BJ (cell line): ENCODE measurements around the gene LAMA1. TPM values are rescaled to one million over a fixed set of nuclear protein-coding genes. Genes with fewer than 3 reads are reported as not detected.

Experiments
- CTCF ChIA-PET: fragments of 350-600 bp; formaldehyde crosslinking; extraction: SDS; loops from one replicate; lab custom pipeline; 2021; ENCODE audit warnings: antibody characterized with exemption, inconsistent platforms; lab: Yijun Ruan, JAX
- POLR2A ChIA-PET: fragments of 300-600 bp; sonication (Branson Sonifier 250); formaldehyde crosslinking; extraction: SDS; loops from one replicate; lab custom pipeline; 2021; ENCODE audit warnings: antibody characterized with exemption; lab: Charles Lee
- DNase-seq: peaks from one replicate; pipeline ENCODE4 v3.0.0-alpha.2; 2011; ENCODE audit warnings: low read depth
- H3K27me3 ChIP-seq: 2 replicates; pipeline ENCODE4 v1.6.0; 2011; ENCODE audit warnings: low read length; ENCODE audit not compliant: control insufficient read depth, insufficient read depth
- H3K36me3 ChIP-seq: 2 replicates; pipeline ENCODE4 v1.5.1; 2011; ENCODE audit warnings: low read length; ENCODE audit not compliant: control insufficient read depth, insufficient read depth
- H3K4me3 ChIP-seq: 2 replicates; pipeline ENCODE4 v1.5.1; 2011; ENCODE audit warnings: low read depth, mild to moderate bottlenecking, control low read depth, low read length
- polyA plus RNA-seq: library from polyadenylated mRNA; depleted of rRNA; stranded (reverse); fragments of >200 nt; gene quantifications from 2 replicates; pipeline ENCODE4 v1.2.3, GENCODE V29; 2011
- TF ChIP-seq, protein P1 (sequence below): IDR thresholded peaks from 2 replicates; pipeline ENCODE4 v1.5.1; 2011; ENCODE audit warnings: low read depth, mild to moderate bottlenecking, control low read depth, inconsistent platforms, low read length, moderate library complexity; ENCODE audit not compliant: insufficient read depth

Gene LAMA1
- polyA plus RNA-seq, 1 experiment = 3.4 TPM

DNA sequence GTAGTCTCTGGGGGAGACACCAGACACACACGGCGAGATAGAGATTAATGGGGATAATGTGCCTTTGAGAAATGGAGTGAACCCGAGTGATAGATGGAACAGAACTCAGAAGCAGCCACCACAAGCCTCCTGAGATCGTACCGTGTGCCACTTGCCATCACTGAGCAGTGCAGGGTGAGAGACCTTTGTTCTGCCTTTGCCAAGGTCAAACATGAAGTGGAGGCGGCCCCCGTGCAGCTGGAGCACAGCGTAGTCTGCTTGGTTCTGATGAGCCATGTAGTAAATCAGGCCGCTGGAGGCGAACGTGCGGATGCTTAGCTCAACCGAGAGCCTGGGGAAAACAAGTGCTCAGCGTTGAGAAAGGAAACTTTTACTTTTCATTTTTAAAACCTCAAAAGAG, 167.0 kb downstream of the LAMA1 start:
- DNase-seq = no peak
- ChIA-PET CTCF (no interaction called here), POLR2A (no interaction called here)
- TF ChIP-seq, protein P1, sequence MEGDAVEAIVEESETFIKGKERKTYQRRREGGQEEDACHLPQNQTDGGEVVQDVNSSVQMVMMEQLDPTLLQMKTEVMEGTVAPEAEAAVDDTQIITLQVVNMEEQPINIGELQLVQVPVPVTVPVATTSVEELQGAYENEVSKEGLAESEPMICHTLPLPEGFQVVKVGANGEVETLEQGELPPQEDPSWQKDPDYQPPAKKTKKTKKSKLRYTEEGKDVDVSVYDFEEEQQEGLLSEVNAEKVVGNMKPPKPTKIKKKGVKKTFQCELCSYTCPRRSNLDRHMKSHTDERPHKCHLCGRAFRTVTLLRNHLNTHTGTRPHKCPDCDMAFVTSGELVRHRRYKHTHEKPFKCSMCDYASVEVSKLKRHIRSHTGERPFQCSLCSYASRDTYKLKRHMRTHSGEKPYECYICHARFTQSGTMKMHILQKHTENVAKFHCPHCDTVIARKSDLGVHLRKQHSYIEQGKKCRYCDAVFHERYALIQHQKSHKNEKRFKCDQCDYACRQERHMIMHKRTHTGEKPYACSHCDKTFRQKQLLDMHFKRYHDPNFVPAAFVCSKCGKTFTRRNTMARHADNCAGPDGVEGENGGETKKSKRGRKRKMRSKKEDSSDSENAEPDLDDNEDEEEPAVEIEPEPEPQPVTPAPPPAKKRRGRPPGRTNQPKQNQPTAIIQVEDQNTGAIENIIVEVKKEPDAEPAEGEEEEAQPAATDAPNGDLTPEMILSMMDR = no peak
- Histone ChIP-seq H3K36me3 (no peaks in the 10 kb centered on the region), H3K4me3 (no peak overlapping the region), H3K27me3 (no peaks in the 10 kb centered on the region)

DNA sequence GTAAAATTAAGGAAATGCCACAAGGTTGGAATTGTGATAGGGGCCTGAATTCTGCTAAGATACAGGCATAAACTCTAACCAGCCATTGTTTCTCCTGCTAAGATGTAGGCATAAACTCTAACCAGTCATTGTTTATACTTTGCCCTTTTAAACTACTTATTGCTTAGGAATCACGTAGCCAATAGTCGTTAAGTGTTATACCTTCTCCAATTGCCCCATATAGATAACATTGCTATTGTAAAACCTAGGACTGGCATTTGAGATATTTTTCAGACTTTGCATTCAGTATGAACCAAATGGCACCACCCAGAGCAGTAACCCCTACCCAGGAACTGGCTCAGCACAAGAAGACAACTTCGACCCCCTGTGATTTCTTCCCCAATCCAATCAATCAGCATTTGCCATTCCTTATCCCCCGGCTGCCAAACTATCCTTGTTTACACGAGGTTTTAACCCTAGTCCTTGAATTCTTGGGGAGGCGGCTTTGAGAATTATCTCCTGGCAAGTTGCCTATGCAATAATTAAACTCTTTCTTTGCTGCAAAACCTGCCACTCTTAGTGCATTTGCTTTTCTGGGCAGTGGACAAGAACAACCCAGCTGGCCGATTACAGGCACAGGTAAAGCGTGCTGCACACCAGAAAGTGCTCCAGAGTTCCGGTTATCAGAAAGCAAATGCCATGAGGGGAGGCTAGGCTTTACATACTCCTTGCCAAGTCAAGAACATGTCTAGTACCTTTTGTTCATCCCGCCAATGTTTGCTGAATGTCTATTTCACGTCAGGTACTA, 167.6 kb downstream of the LAMA1 start:
- ChIA-PET POLR2A (no interaction called here), CTCF (no interaction called here)
- TF ChIP-seq, protein P1 = no peak
- H3K27me3 ChIP-seq = no peaks in the 10 kb centered on the region
- H3K4me3 ChIP-seq = no peak overlapping the region
- no peaks in the 10 kb centered on the region for H3K36me3 ChIP-seq
- no peak for DNase-seq

DNA sequence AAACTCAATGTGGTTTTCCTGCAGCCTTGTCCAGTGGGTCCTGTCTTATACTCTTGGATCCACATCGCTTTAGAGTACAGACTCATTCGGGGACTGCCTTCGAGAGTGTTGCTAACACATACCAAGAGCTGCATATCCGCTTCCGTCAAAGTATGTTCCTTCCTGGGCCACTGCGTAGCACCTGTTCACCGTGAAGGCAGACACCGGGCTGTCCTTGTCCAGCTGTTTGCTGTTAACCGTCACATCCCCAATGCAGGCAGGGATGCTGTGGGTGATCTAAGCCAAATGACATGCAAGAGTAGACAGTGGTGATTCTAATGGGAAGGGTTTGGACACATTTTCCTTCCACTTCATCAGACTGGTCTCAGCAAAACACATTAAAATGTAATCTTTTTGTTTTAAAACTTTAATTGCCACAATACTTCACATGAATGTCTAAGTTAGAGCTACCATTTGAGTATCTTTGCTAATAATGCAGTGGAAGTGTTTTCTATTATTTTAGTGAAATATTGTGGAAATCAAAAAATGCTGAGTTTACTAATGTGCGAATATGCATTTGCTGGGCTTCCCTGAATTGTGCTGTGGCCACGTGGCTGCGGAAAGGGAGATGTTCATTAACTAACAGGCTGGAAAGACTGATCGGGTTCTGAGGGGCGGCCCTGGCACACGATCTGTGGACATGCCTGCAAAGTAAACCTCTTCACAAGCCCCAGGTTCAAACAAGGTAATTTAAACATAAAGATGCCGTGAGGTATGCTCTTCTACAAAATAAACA, 169.1 kb downstream of the LAMA1 start:
- ChIA-PET CTCF (interaction anchor here (1.4 kb wide), 1 partner anchor 27 kb away, joined by 5 read pairs; no protein-coding TSS in a partner anchor), POLR2A (no interaction called here)
- DNase-seq = no peak
- Histone ChIP-seq H3K36me3 (no peaks in the 10 kb centered on the region), H3K4me3 (no peak overlapping the region), H3K27me3 (no peaks in the 10 kb centered on the region)
- TF ChIP-seq, protein P1 = no peak

DNA sequence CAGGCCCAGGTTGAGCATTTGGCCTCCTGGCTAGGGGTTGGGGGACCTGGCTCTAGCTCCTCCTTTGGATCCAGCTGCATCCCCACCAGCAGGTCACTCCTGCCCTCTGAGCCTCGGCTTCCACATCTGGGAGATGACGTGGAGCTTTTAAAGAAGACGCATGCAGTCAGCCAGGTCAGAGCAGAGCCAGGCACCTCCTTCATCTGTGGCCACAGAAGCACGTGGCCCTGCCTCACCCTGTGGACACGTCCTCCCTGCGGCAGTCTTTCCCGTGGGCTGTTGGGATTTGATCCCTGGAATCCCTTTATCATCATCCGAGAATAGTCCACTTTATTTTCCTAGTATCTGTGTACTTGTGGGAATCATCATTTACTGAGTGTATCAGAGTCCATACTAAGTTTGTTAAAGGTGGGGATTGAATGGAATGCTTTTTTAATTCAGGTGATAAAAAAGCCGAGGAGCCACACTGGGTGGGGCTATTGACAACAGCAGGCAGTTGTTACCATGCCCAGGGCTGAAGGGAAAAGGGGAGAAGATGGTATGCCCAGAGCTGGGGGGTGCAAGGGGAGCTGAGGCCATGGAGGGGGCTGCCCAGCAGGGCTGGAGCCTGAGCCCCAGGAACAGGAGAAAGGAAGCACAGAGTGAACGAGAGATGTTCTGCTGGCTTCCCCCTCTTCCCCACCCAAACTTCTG, 170.1 kb downstream of the LAMA1 start:
- ChIA-PET POLR2A (no interaction called here), CTCF (interaction anchor here (1.5 kb wide), 1 partner anchor 230 kb away, joined by 4 read pairs; no protein-coding TSS in a partner anchor)
- no peak overlapping the region for H3K4me3 ChIP-seq
- H3K27me3 ChIP-seq = no peaks in the 10 kb centered on the region
- no peaks in the 10 kb centered on the region for H3K36me3 ChIP-seq
- TF ChIP-seq, protein P1 = no peak
- DNase-seq = no peak

- Histone ChIP-seq H3K4me3 (no peak overlapping the region), H3K27me3 (no peaks in the 10 kb centered on the region), H3K36me3 (no peaks in the 10 kb centered on the region)
- CTCF ChIA-PET = no interaction called here
- TF ChIP-seq, protein P1 = no peak
- DNase-seq = no peak
- POLR2A ChIA-PET = no interaction called here
These were observed 174.5 kb downstream of the LAMA1 start for GRCh38 chr18:6943143-6943542.
